ACHN (cell line): ENCODE data around the gene EMSY.
"Not testable (repeated sequence)": the region's sequence is repeated elsewhere in the genome, so short reads cannot be mapped to it uniquely, and the experiment has no call there.

Experiments
- DNase-seq: peaks from one replicate; pipeline ENCODE4 v3.0.0-alpha.2; 2015
- in situ Hi-C: cut with HindIII; loops from 2 replicates; pipeline ENCODE4 v1.10.0; 2017; ENCODE audit warnings: low sequenced_read_pairs, low pct_ligation_motif_present, low pct_unique_long_range_greater_than_20kb

EMSY gene

GRCh38 chr11:76554767-76555166 is 109.9 kb downstream of the EMSY start:
- DNase-seq: no peak
- in situ Hi-C loops: no loop called here

GRCh38 chr11:76557466-76557865 is 112.6 kb downstream of the EMSY start:
- in situ Hi-C loops: no loop called here
- no peak for DNase-seq

DNA sequence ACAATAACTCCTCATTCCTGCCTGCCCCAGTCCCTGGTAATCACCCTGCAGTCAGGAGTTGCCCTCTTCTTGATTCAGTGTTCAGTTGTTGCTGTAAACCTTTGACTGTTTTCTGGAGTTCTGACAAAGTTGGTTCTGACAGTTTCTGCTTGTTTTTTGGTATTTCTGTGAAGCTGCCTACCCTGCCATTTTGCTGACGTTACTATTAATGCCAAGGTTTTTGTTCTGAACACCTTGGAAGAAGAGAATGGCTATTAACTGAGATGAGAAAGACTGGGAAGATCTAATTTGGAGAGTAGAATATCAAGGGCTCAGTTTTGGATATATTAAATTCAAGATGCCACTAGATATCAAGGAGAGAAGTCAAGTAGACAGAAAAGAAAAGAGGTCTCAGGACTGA is 113.7 kb downstream of the EMSY start:
- DNase-seq: no peak
- in situ Hi-C loops: no loop called here

- DNase-seq: no peak
- in situ Hi-C loops: no loop called here
Measured at GRCh38 chr11:76558891-76559290, 114.1 kb downstream of the EMSY start.

DNA sequence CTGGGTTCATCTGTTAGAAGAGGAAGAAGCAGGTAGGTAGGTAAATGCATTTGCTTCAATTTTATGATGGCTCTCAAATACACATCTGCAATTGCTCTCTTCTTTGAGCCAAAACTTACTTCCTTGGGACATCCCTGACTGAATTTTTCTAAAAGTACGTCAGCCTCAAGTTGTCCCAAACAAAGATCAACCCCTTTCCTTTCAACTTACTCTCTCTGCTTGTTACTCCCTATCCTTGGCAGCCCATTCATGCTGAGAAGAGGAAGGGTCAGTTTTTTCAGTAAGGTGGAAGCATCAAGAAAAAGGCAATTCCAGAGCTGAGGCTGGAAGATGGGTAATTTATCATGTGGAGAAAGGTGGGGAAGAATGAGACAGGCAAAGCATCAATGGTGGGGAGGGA is 114.5 kb downstream of the EMSY start:
- in situ Hi-C loops: no loop called here
- DNase-seq: no peak

DNA sequence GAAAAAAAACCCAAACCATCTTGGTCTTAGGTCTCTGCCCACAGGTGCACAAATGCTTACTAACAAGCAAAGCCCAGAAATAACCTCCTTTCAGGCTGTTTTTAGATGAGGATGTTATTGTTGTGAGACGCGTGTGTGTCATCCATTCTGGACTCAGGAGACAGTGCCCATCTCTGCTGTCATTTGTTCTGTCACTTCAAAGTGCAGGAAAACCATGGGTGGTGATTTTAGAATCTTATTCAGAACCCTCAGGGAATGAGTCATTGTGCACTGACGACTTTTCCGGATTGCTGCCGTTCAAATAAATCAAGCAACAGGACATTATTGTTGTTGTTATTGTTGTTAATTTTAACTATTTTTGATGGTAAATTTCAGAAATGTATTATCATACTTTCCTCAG is 115.4 kb downstream of the EMSY start:
- in situ Hi-C loops: no loop called here
- no peak for DNase-seq

GRCh38 chr11:76561245-76561644 is 116.4 kb downstream of the EMSY start:
- DNase-seq: no peak
- in situ Hi-C loops: no loop called here

DNA sequence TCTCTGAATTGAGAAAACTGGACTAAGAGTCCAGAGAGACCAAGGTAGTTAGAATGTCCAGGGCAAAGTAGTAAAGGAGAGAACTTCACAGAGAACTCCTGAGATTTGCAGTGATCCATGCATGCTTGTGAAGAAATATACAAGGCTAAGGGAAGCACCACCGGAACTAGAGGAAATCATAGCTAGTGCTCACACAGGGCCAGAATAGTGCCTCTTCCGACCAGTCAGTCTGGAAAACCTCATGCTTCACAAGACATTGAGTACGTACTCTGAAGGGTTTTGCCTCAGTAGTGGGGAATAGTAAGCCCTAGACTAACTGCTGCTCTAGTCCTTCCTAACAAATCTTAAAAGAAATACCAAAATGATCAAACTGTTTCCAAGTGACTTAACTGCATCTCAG is 117.7 kb downstream of the EMSY start:
- in situ Hi-C loops: no loop called here

GRCh38 chr11:76564364-76564763 is 119.5 kb downstream of the EMSY start:
- in situ Hi-C loops: no loop called here
- DNase-seq: no peak

More for the DNA sequence above, 117.7 kb downstream of the EMSY start:
- DNase-seq: no peak

DNA sequence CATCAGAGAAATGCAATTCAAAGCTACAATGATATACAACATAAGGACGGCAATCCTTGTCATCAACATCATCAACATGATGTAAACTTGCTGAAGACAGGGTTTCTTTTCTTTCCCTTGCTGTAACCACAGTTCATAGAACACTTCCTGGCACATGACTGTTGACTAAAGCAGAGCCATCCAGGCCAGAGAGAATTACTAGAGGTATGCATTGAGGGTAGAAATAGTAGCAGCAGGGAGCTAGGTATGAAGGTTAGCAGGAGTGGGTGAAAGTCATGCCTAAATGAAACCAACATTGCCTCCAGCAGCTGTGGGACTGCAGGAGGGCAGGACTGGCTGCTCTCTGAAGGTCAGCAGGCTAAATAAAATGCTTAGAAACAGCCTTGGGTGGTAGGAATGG is 122.0 kb downstream of the EMSY start:
- DNase-seq: no peak

DNA sequence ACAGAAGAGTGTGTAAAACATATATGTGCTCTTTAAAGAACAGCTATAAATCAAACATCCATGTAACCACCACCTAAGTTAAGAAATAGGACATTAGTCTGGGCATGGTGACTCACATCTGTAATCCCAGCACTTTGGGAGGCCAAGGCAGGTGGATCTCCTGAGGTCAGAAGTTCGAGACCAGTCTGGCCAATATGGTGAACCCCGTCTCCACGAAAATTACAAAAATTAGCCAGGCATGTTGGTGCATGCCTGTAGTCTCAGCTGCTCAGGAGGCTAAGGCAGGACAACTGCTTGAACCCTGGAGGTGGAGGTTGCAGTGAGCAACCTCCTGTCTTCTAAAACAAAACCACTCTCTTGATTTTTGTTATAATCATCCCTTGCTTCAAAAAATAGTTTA is 122.4 kb downstream of the EMSY start:
- DNase-seq: no peak
- in situ Hi-C loops: no loop called here

More for the DNA sequence above, 122.0 kb downstream of the EMSY start:
- in situ Hi-C loops: no loop called here

- in situ Hi-C loops: no loop called here
- DNase-seq: no peak
Measured at GRCh38 chr11:76568139-76568538, 123.3 kb downstream of the EMSY start.

GRCh38 chr11:76568621-76569020 is 123.8 kb downstream of the EMSY start:
- in situ Hi-C loops: no loop called here
- no peak for DNase-seq

DNA sequence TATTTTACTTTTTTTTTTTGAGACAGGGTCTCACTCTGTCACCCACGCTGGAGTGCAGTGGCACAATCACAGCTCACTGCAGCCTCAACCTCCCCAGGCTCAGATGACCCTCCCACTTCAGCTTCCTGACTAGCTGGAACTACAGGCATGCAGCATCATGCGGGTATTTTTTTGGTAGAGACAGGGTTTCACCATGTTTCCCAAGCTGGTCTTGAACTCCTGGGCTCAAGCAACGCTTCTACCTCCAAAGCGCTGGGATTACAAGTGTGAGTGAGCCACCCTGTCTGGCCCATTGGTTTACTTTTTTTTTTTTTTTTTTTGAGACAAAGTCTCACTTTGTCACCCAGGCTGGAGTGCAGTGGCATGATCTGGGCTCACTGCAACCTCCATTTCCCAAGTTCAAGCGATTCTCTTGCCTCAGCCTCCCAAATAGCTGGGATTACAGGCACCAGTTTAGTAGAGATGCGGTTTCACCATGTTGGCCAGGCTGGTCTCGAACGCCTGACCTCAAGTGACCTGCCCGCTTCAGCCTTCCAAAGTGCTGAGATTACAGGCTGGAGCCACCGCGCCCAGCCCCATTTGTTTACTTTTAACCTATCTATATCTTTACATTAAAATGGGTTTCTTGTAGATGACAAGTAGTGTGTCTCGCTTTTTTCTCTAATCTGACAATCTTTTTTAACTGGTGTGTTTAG is 127.5 kb downstream of the EMSY start:
- in situ Hi-C loops, DNase-seq: not testable (repeated sequence)

DNA sequence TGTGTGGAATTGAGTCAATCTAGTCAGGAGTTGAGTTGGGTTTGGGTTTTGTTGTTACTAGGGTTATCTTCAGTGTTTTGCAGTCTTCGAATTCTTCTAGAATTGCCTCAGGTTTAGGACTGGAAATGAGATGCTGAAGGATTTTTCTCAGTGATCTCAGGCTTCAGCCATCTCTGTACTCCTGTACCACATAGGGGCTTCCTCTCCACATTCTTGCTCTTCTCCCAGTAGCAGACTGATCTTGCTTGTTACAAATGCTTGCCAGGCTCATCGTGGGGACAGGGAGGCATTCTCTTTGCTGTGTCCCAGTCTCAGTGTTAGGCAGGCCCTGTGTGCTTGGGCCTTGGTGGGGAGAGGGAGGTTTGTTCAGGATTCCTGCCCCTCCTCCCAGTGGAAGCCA is 129.6 kb downstream of the EMSY start:
- in situ Hi-C loops: no loop called here
- no peak for DNase-seq

- in situ Hi-C loops: no loop called here
Measured at GRCh38 chr11:76574879-76575278, 130.1 kb downstream of the EMSY start.

GRCh38 chr11:76577226-76577920 is 132.6 kb downstream of the EMSY start:
- in situ Hi-C loops: no loop called here
- DNase-seq: peak; percentile 94

More at GRCh38 chr11:76574879-76575278, 130.1 kb downstream of the EMSY start:
- no peak for DNase-seq

- in situ Hi-C loops: no loop called here
Measured at GRCh38 chr11:76577921-76578653, 133.3 kb downstream of the EMSY start.

DNA sequence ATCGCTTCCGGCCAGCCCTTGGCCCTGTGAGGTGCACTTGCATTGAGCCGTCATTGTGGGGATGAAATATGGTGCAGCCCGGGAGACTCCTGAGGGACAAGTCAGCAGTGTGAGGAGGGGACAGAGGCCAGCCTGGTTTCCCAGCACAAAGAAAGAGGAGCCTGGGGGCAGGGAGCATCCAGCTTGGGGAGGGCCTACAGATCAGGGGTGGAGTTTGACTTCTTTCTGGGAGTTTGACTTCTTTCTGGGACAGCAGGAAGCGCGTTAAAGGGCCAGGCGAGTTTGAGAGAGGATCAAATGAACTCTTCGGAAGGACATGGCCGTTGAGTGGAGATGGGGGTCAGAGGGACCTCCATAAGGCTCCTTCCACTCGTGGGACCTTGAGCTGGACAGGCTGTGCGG is 133.8 kb downstream of the EMSY start:
- no peak for DNase-seq
- in situ Hi-C loops: no loop called here

More at GRCh38 chr11:76577921-76578653, 133.3 kb downstream of the EMSY start:
- DNase-seq: no peak
